ENCODE results near the gene RBM44. TPM values are rescaled to one million over a fixed set of nuclear protein-coding genes. Genes with fewer than 3 reads are reported as not detected.

RBM44 gene
- polyA plus RNA-seq, 1 experiment: 0.05 TPM

DNA sequence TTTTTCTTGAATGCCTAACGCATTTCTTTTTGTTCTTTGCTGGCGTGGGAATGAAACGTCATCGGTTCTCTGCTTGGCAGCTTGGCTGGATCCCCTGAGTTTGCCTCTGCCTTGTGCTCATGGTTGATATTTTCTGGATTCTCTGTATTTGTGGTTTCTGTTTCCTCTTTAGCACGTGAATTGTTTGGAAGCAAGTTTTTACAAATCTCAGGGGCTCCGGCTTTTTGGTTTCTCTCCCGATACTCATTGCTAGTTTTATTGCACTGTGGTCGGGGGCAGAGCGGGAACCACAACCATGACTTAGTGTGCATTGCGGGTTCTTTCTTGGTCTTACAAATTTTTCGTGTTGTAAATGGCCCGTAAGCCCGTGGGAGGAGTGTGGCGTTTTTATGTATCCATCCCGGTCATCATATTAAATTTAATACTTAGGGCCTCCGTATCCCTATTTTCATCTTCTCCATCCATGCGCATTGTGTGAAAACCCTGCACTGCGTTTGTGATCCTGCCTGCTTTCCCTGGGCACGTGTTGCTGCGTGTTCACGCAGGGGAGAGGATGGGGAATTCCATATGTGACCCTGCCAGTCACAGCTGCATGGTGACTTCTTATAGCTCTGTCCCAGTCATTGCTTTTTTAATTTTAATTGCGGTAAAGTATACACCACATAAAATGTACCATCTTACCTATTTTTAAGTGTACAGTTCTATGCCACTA lies 70.2 kb downstream of the RBM44 start:
- DNase-seq (ENCODE audit: low read depth): no peak
- H3K4me3 ChIP-seq (ENCODE audit: low read depth, low read length): no peak overlapping the region
- no peaks in the 10 kb centered on the region for H3K36me3 ChIP-seq (ENCODE audit: control insufficient read depth, insufficient read depth, low read length)
- POLR2A ChIA-PET: no interaction called here
- no peaks in the 10 kb centered on the region for H3K27me3 ChIP-seq (ENCODE audit: control insufficient read depth, insufficient read depth, low read length)
- TF ChIP-seq, protein P1, sequence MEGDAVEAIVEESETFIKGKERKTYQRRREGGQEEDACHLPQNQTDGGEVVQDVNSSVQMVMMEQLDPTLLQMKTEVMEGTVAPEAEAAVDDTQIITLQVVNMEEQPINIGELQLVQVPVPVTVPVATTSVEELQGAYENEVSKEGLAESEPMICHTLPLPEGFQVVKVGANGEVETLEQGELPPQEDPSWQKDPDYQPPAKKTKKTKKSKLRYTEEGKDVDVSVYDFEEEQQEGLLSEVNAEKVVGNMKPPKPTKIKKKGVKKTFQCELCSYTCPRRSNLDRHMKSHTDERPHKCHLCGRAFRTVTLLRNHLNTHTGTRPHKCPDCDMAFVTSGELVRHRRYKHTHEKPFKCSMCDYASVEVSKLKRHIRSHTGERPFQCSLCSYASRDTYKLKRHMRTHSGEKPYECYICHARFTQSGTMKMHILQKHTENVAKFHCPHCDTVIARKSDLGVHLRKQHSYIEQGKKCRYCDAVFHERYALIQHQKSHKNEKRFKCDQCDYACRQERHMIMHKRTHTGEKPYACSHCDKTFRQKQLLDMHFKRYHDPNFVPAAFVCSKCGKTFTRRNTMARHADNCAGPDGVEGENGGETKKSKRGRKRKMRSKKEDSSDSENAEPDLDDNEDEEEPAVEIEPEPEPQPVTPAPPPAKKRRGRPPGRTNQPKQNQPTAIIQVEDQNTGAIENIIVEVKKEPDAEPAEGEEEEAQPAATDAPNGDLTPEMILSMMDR (IDR thresholded peaks at IDR 0.05; ENCODE audit: insufficient read depth, low read depth, low read length): no peak
- CTCF ChIA-PET: interaction anchor here (0.7 to 2.1 kb wide), 3 partner anchors 10 to 150 kb away, joined by 3 to 4 read pairs (median 3); no protein-coding TSS in a partner anchor

DNA sequence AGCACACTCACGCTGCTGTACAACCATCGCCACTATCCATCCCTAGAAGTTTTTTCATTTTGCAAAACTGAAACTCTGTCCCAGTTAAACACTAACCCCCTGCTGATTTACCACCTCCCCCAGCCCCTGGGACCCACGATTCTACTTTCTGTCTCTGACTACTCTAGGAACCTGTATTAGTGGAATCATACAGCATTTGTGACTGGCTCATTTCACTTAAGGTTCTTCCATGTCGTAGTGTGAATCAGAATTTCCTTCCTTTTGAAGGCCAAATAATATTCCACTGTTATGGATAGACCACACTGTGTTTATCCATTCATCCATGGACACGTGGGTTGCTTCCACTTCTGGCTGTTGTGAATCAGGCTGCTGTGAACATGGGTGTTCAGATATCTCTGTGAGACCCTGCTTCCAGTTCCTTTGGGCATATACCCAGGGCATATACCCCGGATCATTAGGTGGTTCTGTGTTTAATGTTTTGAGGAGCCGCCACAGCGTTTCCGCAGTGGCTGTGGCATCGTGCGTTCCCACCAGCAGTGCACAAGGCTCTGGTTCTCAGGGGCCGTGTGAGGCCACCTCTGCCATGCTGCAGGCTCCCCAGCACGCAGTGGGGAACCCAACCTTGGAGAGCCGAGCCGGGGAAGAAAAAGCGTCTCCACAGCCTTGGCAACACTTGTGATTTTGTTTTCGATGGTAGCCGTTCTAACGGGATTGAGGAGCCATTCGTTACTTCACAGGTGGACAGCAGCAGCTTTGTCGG lies 70.9 kb downstream of the RBM44 start:
- TF ChIP-seq, protein P1 (IDR thresholded peaks at IDR 0.05; ENCODE audit: insufficient read depth, low read depth, low read length): no peak
- POLR2A ChIA-PET: no interaction called here
- Histone ChIP-seq H3K36me3 (ENCODE audit: control insufficient read depth, insufficient read depth, low read length) (no peaks in the 10 kb centered on the region), H3K4me3 (ENCODE audit: low read depth, low read length) (no peak overlapping the region), H3K27me3 (ENCODE audit: control insufficient read depth, insufficient read depth, low read length) (no peaks in the 10 kb centered on the region)
- CTCF ChIA-PET: interaction anchor here (0.7 kb wide), 1 partner anchor 151 kb away, joined by 3 read pairs; no protein-coding TSS in a partner anchor
- no peak for DNase-seq (ENCODE audit: low read depth)

DNA sequence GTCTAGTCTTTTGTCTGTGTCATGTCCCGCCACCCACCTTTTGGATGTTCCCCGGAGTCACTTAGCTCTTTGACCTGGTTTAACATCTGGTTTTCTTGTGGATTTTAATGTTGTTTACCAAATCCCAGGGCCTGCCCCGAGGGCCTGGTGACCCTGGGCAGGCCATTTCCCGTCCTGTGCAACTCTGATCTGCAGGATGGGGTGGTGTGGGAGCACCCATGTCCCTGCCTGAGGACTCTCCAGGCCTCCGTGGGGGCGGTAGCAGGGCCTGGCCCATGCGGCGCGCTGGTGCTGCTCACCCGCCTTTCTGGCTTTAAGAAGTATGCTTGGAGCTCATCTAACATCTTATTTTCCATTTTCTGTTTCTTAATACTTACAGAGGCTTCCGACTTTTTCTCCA lies 71.5 kb downstream of the RBM44 start:
- POLR2A ChIA-PET: no interaction called here
- no peak overlapping the region for H3K4me3 ChIP-seq (ENCODE audit: low read depth, low read length)
- no peaks in the 10 kb centered on the region for H3K27me3 ChIP-seq (ENCODE audit: control insufficient read depth, insufficient read depth, low read length)
- CTCF ChIA-PET: interaction anchor here (1.0 kb wide), 1 partner anchor 12 kb away, joined by 3 read pairs; no protein-coding TSS in a partner anchor
- TF ChIP-seq, protein P1 (IDR thresholded peaks at IDR 0.05; ENCODE audit: insufficient read depth, low read depth, low read length): no peak
- H3K36me3 ChIP-seq (ENCODE audit: control insufficient read depth, insufficient read depth, low read length): no peaks in the 10 kb centered on the region
- no peak for DNase-seq (ENCODE audit: low read depth)

DNA sequence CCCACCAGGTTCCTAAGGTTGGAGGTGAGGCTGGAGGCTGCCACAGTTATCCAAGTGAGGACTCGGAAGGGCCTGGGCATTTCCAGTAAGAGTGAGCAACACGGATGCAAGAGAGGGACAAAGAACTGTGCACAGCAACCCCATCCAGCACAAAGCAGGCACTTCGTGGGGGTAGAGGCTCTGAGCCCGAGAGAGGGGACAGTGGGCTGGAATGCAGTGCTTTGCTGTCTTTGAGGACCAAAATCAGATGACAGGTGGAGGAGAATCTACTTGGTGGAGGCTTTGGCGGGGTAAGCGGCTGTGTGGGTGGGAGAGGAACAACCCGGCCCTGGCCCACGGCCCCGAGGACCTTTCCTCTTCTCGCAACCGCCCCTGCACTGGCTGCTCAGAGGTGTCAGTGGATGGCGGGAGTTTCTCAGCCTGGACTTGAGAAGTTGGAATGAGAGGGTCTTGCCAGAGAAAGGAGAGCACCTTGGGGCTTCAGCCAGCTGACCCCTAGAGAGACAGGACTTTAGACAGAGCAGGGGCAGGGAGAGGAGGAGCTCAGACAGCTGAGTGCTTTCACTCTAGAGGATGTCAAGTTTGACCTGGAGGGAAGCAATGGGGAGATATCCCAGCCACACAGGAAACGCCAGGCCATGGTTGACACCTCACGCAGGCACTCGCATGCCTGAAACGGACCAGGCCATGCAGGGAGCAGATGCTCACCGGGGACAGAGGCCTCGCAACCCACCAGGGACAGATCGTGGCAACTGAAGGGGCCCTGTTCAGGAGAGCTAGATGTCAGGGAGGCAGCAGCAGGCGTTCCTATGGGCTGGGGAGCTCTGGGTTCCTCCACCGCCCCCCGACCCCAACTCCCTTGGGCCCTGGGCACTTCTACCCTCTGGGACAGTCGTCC lies 72.4 kb downstream of the RBM44 start:
- TF ChIP-seq, protein P1 (IDR thresholded peaks at IDR 0.05; ENCODE audit: insufficient read depth, low read depth, low read length): no peak
- Histone ChIP-seq H3K36me3 (ENCODE audit: control insufficient read depth, insufficient read depth, low read length) (no peaks in the 10 kb centered on the region), H3K4me3 (ENCODE audit: low read depth, low read length) (no peak overlapping the region), H3K27me3 (ENCODE audit: control insufficient read depth, insufficient read depth, low read length) (no peaks in the 10 kb centered on the region)
- CTCF ChIA-PET: interaction anchor here (0.5 to 1.0 kb wide), 2 partner anchors 13 to 319 kb away, joined by 3 read pairs; no protein-coding TSS in a partner anchor
- POLR2A ChIA-PET: no interaction called here
- DNase-seq (ENCODE audit: low read depth): no peak

All from BJ (cell line).